SK-N-SH (cell line): ENCODE measurements around the gene RASGRF2. TPM values are rescaled to one million over a fixed set of nuclear protein-coding genes. Genes with fewer than 3 reads are reported as not detected.

ENCODE experiments used
- CTCF ChIA-PET: fragments of 300-600, 350-600 bp; formaldehyde crosslinking; extraction: SDS; loops from one replicate; lab custom pipeline; 2021; lab: Yijun Ruan, JAX
- POLR2A ChIA-PET: fragments of 350-600 bp; sonication (Branson Sonifier 250); formaldehyde crosslinking; extraction: SDS; loops from one replicate; lab custom pipeline; 2020; ENCODE audit warnings: antibody characterized with exemption, inconsistent platforms; lab: Yijun Ruan, JAX
- DNase-seq: peaks from one replicate; pipeline ENCODE4 v3.0.0; 2012
- H2AFZ ChIP-seq: fragments of 200-600 bp; sonication (generic); 2 replicates; pipeline ENCODE4 v1.8.1; 2016; ENCODE audit warnings: antibody characterized with exemption, mild to moderate bottlenecking, low read depth
- H3F3A ChIP-seq: fragments of 200-600 bp; sonication (generic); replicated peaks from 2 replicates; pipeline ENCODE3; 2016; ENCODE audit warnings: antibody characterized with exemption, mild to moderate bottlenecking; ENCODE audit not compliant: insufficient read depth
- H3K27ac ChIP-seq, 2 experiments: fragments of 200-500 bp in 1 of 2; fragments of 200-600 bp in 1 of 2; sonication (Bioruptor generic) in 1 of 2; sonication (generic), shearing (Covaris generic) in 1 of 2; 2 replicates each; pipeline versions ENCODE4 v1.5.1 to v1.6.1; 2014 to 2016; ENCODE audit warnings: low read depth in 2 of 2, inconsistent platforms in 1 of 2, low read length in 1 of 2, mild to moderate bottlenecking in 1 of 2, mixed read lengths in 1 of 2
- H3K27me3 ChIP-seq: fragments of 200-600 bp; sonication (generic), shearing (Covaris generic); 2 replicates; pipeline ENCODE4 v1.6.1; 2016; ENCODE audit warnings: mixed run types; ENCODE audit not compliant: insufficient read depth
- H3K36me3 ChIP-seq, 2 experiments: fragments of 200-500 bp in 1 of 2; fragments of 200-600 bp in 1 of 2; sonication (Bioruptor generic) in 1 of 2; sonication (generic) in 1 of 2; replicated peaks in 1 of 2; 2 replicates each; pipeline versions ENCODE3 to v1.5.1; 2014 to 2016; ENCODE audit warnings: low read length in 1 of 2, mild to moderate bottlenecking in 1 of 2; ENCODE audit not compliant: insufficient read depth in 2 of 2, control insufficient read depth in 1 of 2
- H3K4me1 ChIP-seq, 2 experiments: fragments of 200-500 bp in 1 of 2; fragments of 200-600 bp in 1 of 2; sonication (Bioruptor generic) in 1 of 2; sonication (generic), shearing (Covaris generic) in 1 of 2; 2 replicates each; pipeline versions ENCODE4 v1.5.1 to v1.6.1; 2014 to 2016; ENCODE audit warnings: low read depth in 1 of 2, low read length in 1 of 2, mixed run types in 1 of 2; ENCODE audit not compliant: insufficient read depth in 2 of 2, control insufficient read depth in 1 of 2
- H3K4me2 ChIP-seq: fragments of 200-600 bp; sonication (generic), shearing (Covaris generic); 2 replicates; pipeline ENCODE4 v1.6.1; 2017; ENCODE audit warnings: mixed run types
- H3K4me3 ChIP-seq, 2 experiments: fragments of 200-500 bp in 1 of 2; fragments of 200-600 bp in 1 of 2; sonication (Bioruptor generic) in 1 of 2; sonication (generic), shearing (Covaris generic) in 1 of 2; 2 replicates each; pipeline versions ENCODE4 v1.5.1 to v1.8.1; 2014 to 2016; ENCODE audit warnings: low read depth in 2 of 2, inconsistent platforms in 1 of 2, low read length in 1 of 2, mild to moderate bottlenecking in 1 of 2, mixed read lengths in 1 of 2, moderate library complexity in 1 of 2
- H3K79me2 ChIP-seq: fragments of 200-600 bp; sonication (generic); 2 replicates; pipeline ENCODE4 v1.8.1; 2017; ENCODE audit warnings: mild to moderate bottlenecking; ENCODE audit not compliant: insufficient read depth
- H3K9ac ChIP-seq: fragments of 200-600 bp; sonication (generic); 2 replicates; pipeline ENCODE4 v1.6.1; 2017; ENCODE audit warnings: mixed run types
- H3K9me2 ChIP-seq: fragments of 200-600 bp; sonication (generic); 2 replicates; pipeline ENCODE4 v1.6.1; 2017; ENCODE audit warnings: mixed run types
- H3K9me3 ChIP-seq: fragments of 200-600 bp; sonication (generic); 2 replicates; pipeline ENCODE4 v1.6.1; 2017; ENCODE audit warnings: mixed run types, mild to moderate bottlenecking, moderate library complexity
- H4K20me1 ChIP-seq: fragments of 200-600 bp; sonication (generic); 2 replicates; pipeline ENCODE4 v1.6.1; 2017; ENCODE audit warnings: mild to moderate bottlenecking, mixed run types; ENCODE audit not compliant: insufficient read depth
- CHD2 ChIP-seq: fragments of 150-350 bp; IDR thresholded peaks from 2 replicates; pipeline ENCODE4 v1.6.1; 2018; ENCODE audit warnings: low read length; ENCODE audit not compliant: partially characterized antibody
- EZH2phosphoT487 ChIP-seq: fragments of 200-600 bp; sonication (generic); IDR thresholded peaks from 2 replicates; pipeline ENCODE4 v1.6.1; 2017; ENCODE audit warnings: low read depth, mixed run types, mild to moderate bottlenecking, antibody characterized with exemption, moderate library complexity, borderline replicate concordance
- FOSL2 ChIP-seq: IDR thresholded peaks from 2 replicates; pipeline ENCODE4 v1.4.0; 2012; ENCODE audit warnings: low read depth, mild to moderate bottlenecking, moderate library complexity, borderline replicate concordance
- FOXJ3 ChIP-seq: sonication (generic); formaldehyde crosslinking; IDR thresholded peaks from 2 replicates; pipeline ENCODE4 v1.5.1; 2020; ENCODE audit warnings: mild to moderate bottlenecking, missing genetic modification reagents
- FOXM1 ChIP-seq: IDR thresholded peaks from 2 replicates; pipeline ENCODE4 v1.4.0; 2012; ENCODE audit warnings: low read depth, mild to moderate bottlenecking
- GABPA ChIP-seq: IDR thresholded peaks from 2 replicates; pipeline ENCODE4 v1.4.0; 2012; ENCODE audit warnings: low read depth, mild to moderate bottlenecking
- GATA2 ChIP-seq: sonication (generic); formaldehyde crosslinking; IDR thresholded peaks from 2 replicates; pipeline ENCODE4 v1.5.0; 2020; ENCODE audit warnings: mild to moderate bottlenecking, missing genetic modification reagents
- MEF2A ChIP-seq: IDR thresholded peaks from 2 replicates; pipeline ENCODE4 v1.4.0; 2012; ENCODE audit warnings: low read depth, borderline replicate concordance
- MXI1 ChIP-seq: IDR thresholded peaks from 2 replicates; pipeline ENCODE4 v1.6.1; 2012; ENCODE audit warnings: mild to moderate bottlenecking, low read depth, low read length, improper control_type of control experiment
- RFX5 ChIP-seq: IDR thresholded peaks from 2 replicates; pipeline ENCODE4 v1.6.1; 2012; ENCODE audit warnings: mild to moderate bottlenecking, improper control_type of control experiment, low read length
- SIN3A ChIP-seq: IDR thresholded peaks from 2 replicates; pipeline ENCODE4 v1.6.1; 2012; ENCODE audit warnings: low read depth, mild to moderate bottlenecking, low read length, moderate library complexity, borderline replicate concordance
- SMC3 ChIP-seq: IDR thresholded peaks from 2 replicates; pipeline ENCODE4 v1.6.1; 2012; ENCODE audit warnings: low read depth, low read length, improper control_type of control experiment
- TAF1 ChIP-seq: IDR thresholded peaks from 2 replicates; pipeline ENCODE4 v1.6.1; 2012; ENCODE audit warnings: low read depth, mild to moderate bottlenecking, low read length, moderate library complexity, borderline replicate concordance
- WGBS: methylation state at CpG from one replicate; pipeline ENCODE4 v1.1.6; 2017; ENCODE audit warnings: low lambda C conversion rate; 5-methylcytosine and 5-hydroxymethylcytosine counted together
- polyA plus RNA-seq, 3 experiments: library from polyadenylated mRNA; depleted of rRNA; stranded (reverse); fragments of >200 nt; gene quantifications; 2 replicates each; pipeline ENCODE4 v1.2.3, GENCODE V29; 2012
- TF ChIP-seq, protein P1 (sequence below): fragments of 200-600 bp; sonication (generic); IDR thresholded peaks from 2 replicates; pipeline ENCODE4 v1.6.1; 2017; ENCODE audit warnings: antibody characterized with exemption, mild to moderate bottlenecking, moderate library complexity
- TF ChIP-seq, protein P2 (sequence below): fragments of 150-350 bp; IDR thresholded peaks from 2 replicates; pipeline ENCODE4 v1.6.1; 2016; ENCODE audit warnings: mild to moderate bottlenecking, low read depth, low read length
- TF ChIP-seq, protein P3 (sequence below): IDR thresholded peaks from 2 replicates; pipeline ENCODE4 v1.4.0; 2012; ENCODE audit warnings: low read depth
- TF ChIP-seq, protein P4 (sequence below): IDR thresholded peaks from 2 replicates; pipeline ENCODE4 v1.6.1; 2012; ENCODE audit warnings: mild to moderate bottlenecking, low read depth, low read length, moderate library complexity

Gene RASGRF2
- polyA plus RNA-seq, 1 of the 3 experiments (the other 2 are of a cell fraction): under 0.01 TPM

- no peak for TF ChIP-seq RFX5
- TF ChIP-seq GABPA: no peak
- TF ChIP-seq, protein P1, sequence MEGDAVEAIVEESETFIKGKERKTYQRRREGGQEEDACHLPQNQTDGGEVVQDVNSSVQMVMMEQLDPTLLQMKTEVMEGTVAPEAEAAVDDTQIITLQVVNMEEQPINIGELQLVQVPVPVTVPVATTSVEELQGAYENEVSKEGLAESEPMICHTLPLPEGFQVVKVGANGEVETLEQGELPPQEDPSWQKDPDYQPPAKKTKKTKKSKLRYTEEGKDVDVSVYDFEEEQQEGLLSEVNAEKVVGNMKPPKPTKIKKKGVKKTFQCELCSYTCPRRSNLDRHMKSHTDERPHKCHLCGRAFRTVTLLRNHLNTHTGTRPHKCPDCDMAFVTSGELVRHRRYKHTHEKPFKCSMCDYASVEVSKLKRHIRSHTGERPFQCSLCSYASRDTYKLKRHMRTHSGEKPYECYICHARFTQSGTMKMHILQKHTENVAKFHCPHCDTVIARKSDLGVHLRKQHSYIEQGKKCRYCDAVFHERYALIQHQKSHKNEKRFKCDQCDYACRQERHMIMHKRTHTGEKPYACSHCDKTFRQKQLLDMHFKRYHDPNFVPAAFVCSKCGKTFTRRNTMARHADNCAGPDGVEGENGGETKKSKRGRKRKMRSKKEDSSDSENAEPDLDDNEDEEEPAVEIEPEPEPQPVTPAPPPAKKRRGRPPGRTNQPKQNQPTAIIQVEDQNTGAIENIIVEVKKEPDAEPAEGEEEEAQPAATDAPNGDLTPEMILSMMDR: no peak
- no peak for TF ChIP-seq FOXM1
- TF ChIP-seq SIN3A: no peak
- TF ChIP-seq, protein P2, sequence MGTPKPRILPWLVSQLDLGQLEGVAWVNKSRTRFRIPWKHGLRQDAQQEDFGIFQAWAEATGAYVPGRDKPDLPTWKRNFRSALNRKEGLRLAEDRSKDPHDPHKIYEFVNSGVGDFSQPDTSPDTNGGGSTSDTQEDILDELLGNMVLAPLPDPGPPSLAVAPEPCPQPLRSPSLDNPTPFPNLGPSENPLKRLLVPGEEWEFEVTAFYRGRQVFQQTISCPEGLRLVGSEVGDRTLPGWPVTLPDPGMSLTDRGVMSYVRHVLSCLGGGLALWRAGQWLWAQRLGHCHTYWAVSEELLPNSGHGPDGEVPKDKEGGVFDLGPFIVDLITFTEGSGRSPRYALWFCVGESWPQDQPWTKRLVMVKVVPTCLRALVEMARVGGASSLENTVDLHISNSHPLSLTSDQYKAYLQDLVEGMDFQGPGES: no peak
- TF ChIP-seq MXI1: no peak
- no peak for TF ChIP-seq GATA2 (CRISPR knock-in tag)
- TF ChIP-seq SMC3: no peak
- TF ChIP-seq FOSL2: no peak
- no peak for TF ChIP-seq EZH2phosphoT487
- no peak for TF ChIP-seq FOXJ3
- TF ChIP-seq, protein P3, sequence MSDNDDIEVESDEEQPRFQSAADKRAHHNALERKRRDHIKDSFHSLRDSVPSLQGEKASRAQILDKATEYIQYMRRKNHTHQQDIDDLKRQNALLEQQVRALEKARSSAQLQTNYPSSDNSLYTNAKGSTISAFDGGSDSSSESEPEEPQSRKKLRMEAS: no peak
- TF ChIP-seq CHD2: no peak
- TF ChIP-seq TAF1: no peak
- TF ChIP-seq, protein P4, sequence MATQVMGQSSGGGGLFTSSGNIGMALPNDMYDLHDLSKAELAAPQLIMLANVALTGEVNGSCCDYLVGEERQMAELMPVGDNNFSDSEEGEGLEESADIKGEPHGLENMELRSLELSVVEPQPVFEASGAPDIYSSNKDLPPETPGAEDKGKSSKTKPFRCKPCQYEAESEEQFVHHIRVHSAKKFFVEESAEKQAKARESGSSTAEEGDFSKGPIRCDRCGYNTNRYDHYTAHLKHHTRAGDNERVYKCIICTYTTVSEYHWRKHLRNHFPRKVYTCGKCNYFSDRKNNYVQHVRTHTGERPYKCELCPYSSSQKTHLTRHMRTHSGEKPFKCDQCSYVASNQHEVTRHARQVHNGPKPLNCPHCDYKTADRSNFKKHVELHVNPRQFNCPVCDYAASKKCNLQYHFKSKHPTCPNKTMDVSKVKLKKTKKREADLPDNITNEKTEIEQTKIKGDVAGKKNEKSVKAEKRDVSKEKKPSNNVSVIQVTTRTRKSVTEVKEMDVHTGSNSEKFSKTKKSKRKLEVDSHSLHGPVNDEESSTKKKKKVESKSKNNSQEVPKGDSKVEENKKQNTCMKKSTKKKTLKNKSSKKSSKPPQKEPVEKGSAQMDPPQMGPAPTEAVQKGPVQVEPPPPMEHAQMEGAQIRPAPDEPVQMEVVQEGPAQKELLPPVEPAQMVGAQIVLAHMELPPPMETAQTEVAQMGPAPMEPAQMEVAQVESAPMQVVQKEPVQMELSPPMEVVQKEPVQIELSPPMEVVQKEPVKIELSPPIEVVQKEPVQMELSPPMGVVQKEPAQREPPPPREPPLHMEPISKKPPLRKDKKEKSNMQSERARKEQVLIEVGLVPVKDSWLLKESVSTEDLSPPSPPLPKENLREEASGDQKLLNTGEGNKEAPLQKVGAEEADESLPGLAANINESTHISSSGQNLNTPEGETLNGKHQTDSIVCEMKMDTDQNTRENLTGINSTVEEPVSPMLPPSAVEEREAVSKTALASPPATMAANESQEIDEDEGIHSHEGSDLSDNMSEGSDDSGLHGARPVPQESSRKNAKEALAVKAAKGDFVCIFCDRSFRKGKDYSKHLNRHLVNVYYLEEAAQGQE: no peak
- TF ChIP-seq MEF2A: no peak
- Histone ChIP-seq H3K27ac (no peak overlapping the region), H3K4me3 (no peak overlapping the region), H3K9ac (no peak overlapping the region), H3K27me3 (no peaks in the 10 kb centered on the region), H2AFZ (no peak overlapping the region), H3F3A (no peaks in the 10 kb centered on the region), H3K9me3 (no peaks in the 10 kb centered on the region), H3K79me2 (no peaks in the 10 kb centered on the region), H3K9me2 (no peaks in the 10 kb centered on the region), H4K20me1 (no peaks in the 10 kb centered on the region), H3K4me2 (no peak overlapping the region), H3K4me1 (no peaks in the 10 kb centered on the region; a peak in 1 of 4 replicates), H3K36me3 (peaks cover 0 to 2% of the 10 kb centered on the region in 2 experiments)
- ChIA-PET POLR2A (no interaction called here), CTCF (interaction anchor here (0.6 kb wide), 1 partner anchor 46 kb away, joined by 3 read pairs; no protein-coding TSS in a partner anchor)
- 89% methylated on average over 5 of the region's 5 CpGs for WGBS
- no peak for DNase-seq
These were observed 279.4 kb downstream of the RASGRF2 start for GRCh38 chr5:81239613-81240012.
